ENCODE measurements around the gene MYCBPAP. TPM values are rescaled to one million over a fixed set of nuclear protein-coding genes. Genes with fewer than 3 reads are reported as not detected.
A peak's percentile ranks its signal among the peaks of the same experiment; 100 is the strongest.

MYCBPAP gene
- total and polyA plus RNA-seq, 11 donors: 0.29 to 2.4 (median 0.76) TPM; not detected in 1

DNA sequence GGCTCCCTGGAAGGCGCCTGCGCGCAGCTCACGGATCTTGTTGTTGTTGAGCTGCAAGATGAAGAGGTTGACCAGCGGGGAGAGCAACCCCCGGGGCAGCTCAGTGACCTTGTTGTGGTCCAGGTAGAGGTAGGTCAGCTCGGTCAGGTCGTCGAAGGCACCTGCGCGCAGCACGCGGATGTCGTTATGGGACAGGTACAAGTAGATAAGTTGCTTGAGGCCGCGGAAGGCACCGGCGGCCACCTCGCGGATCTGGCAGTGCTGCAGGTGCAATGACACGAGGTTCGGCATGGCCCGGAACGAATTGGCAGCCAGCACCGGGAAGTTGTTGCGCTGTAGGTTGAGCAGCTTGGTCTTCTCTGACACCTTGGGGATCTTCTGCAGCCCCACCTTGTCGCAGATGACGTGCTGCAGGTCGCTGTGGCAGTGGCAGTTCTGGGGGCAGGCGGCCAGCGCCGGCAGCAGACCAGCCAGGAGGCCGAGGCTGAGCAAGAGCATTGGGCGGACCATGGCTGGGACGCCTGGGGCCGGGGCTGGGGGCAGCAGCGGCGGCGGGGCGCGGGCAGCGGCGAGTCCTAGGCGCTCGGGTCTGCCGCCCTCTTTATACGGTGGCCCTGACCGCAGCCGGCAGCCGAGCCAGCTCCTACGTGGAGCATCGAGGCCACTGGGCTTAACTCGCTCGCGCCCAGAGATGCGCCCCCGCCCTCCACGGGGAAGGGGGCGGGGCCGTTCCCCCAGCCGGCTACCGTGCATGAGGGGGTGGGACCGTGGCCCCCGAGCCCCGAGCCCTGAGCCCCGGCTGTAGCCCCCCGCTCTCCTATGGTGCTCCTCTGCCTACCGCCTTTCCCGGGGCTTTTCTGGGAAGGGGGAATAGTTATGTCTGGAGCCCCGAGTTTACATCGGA, 39.7 kb upstream of the MYCBPAP start, which contains the start of gene CHAD:
TSS of gene CHAD (minus strand) at position 577 of the 904 bp plus-strand sequence. CDS start at position 510, 67 bp downstream.
- H3K4me3 ChIP-seq: peak within 1 kb of the TSS in 11 of 12 donors; percentile 10 to 54 (median 40)
- peaks cover 0 to 16% (median 11%) of the 10 kb centered on the region in 12 donors for H3K4me1 ChIP-seq
- no peak within 1 kb of the TSS for H3K27ac ChIP-seq
- no peaks in the 10 kb centered on the region for H3K9me3 ChIP-seq
- 23 to 56% (median 32%) methylated on average over 30 to 71 of the region's 71 CpGs for WGBS, 4 donors
- intact Hi-C loops (cut with DNase I): no loop called here
- ATAC-seq (peak in 3 of 4 donors; percentile 13 to 61 (median 34)), DNase-seq (no peak)
- H3K27me3 ChIP-seq: peaks cover 7 to 23% (median 17%) of the 10 kb centered on the region in 9 donors
- no peak for TF ChIP-seq CTCF (IDR thresholded peaks at IDR 0.05)
- no peak for TF ChIP-seq POLR2A (IDR thresholded peaks at IDR 0.05)
- no peaks in the 10 kb centered on the region for H3K36me3 ChIP-seq

GRCh38 chr17:50469208-50469605, 39.0 kb upstream of the MYCBPAP start:
- Histone ChIP-seq H3K27ac (no peak overlapping the region), H3K27me3 (peaks cover 7 to 23% (median 17%) of the 10 kb centered on the region in 9 donors), H3K36me3 (peaks cover 0 to 6% (median 0%) of the 10 kb centered on the region in 9 donors), H3K4me3 (peak overlapping the region in 10 of 12 donors; percentile 13 to 54 (median 41)), H3K4me1 (peaks cover 0 to 16% (median 11%) of the 10 kb centered on the region in 12 donors), H3K9me3 (no peaks in the 10 kb centered on the region)
- 9 to 25% (median 14%) methylated on average over 29 to 37 of the region's 37 CpGs for WGBS, 4 donors
- no peak for TF ChIP-seq POLR2A (IDR thresholded peaks at IDR 0.05)
- TF ChIP-seq CTCF (IDR thresholded peaks at IDR 0.05): no peak
- DNase-seq (no peak), ATAC-seq (peak in 1 of 4 donors; percentile 42)
- intact Hi-C loops (cut with DNase I): no loop called here

- ATAC-seq (no peak), DNase-seq (no peak)
- peaks cover 0 to 8% (median 0%) of the 10 kb centered on the region in 9 donors for H3K36me3 ChIP-seq
- intact Hi-C loops (cut with DNase I): loop anchor here in 4 of 10 donors (10.0 kb wide), 4 partner anchors 45 to 105 kb away; partner anchors contain the start of genes ACSF2 (in 1 of the 4), EME1 (in 1 of the 4) and MRPL27 (in 1 of the 4)
- WGBS, 4 donors: 74 to 83% (median 77%) methylated on average over 14 to 19 of the region's 19 CpGs
- peaks cover 0 to 16% (median 11%) of the 10 kb centered on the region in 12 donors for H3K4me1 ChIP-seq
- no peaks in the 10 kb centered on the region for H3K9me3 ChIP-seq
- H3K27me3 ChIP-seq: peaks cover 7 to 23% (median 17%) of the 10 kb centered on the region in 9 donors
- H3K27ac ChIP-seq: no peak overlapping the region
- H3K4me3 ChIP-seq: no peak overlapping the region
- TF ChIP-seq CTCF (IDR thresholded peaks at IDR 0.05) (no peak), POLR2A (IDR thresholded peaks at IDR 0.05) (no peak)
These were observed 38.5 kb upstream of the MYCBPAP start for GRCh38 chr17:50469671-50470305.
